Transverse colon (tissue), 4 donors: ENCODE measurements around the gene FAM107B.

Experiments used
- EP300 ChIP-seq: sonication (generic); formaldehyde crosslinking; IDR thresholded peaks from one replicate; pipeline ENCODE4 v1.6.1; 2017; ENCODE audit warnings: antibody characterized with exemption, low read depth
- POLR2A ChIP-seq: fragments of 450-650 bp; IDR thresholded peaks from one replicate; pipeline ENCODE4 v1.6.1; 2016; ENCODE audit warnings: antibody characterized with exemption, mild to moderate bottlenecking, moderate library complexity
- POLR2AphosphoS5 ChIP-seq, 3 donors: sonication (generic); formaldehyde crosslinking; IDR thresholded peaks; one replicate each; pipeline ENCODE4 v1.6.1; 2016; ENCODE audit warnings: antibody characterized with exemption in 3 of 3
- TF ChIP-seq, protein P1 (sequence below), 5 experiments: fragments of 200-600 bp in 3 of 5; fragments of 450-650 bp in 2 of 5; sonication (generic) in 3 of 5; IDR thresholded peaks; 1 replicate in 2 of 5; 2 replicates in 3 of 5; pipeline ENCODE4 v1.5.1; 2016 to 2017; ENCODE audit warnings: antibody characterized with exemption in 5 of 5, inconsistent platforms in 3 of 5, mild to moderate bottlenecking in 2 of 5, moderate library complexity in 1 of 5

- TF ChIP-seq, protein P1, sequence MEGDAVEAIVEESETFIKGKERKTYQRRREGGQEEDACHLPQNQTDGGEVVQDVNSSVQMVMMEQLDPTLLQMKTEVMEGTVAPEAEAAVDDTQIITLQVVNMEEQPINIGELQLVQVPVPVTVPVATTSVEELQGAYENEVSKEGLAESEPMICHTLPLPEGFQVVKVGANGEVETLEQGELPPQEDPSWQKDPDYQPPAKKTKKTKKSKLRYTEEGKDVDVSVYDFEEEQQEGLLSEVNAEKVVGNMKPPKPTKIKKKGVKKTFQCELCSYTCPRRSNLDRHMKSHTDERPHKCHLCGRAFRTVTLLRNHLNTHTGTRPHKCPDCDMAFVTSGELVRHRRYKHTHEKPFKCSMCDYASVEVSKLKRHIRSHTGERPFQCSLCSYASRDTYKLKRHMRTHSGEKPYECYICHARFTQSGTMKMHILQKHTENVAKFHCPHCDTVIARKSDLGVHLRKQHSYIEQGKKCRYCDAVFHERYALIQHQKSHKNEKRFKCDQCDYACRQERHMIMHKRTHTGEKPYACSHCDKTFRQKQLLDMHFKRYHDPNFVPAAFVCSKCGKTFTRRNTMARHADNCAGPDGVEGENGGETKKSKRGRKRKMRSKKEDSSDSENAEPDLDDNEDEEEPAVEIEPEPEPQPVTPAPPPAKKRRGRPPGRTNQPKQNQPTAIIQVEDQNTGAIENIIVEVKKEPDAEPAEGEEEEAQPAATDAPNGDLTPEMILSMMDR (IDR thresholded peaks at IDR 0.05): no peak
- TF ChIP-seq POLR2AphosphoS5 (IDR thresholded peaks at IDR 0.05) (no peak), POLR2A (no peak), EP300 (no peak)
Observed at GRCh38 chr10:14500172-14500765, 274.4 kb downstream of the FAM107B start.
